LNCAP (cell line): ENCODE results near the gene PEX7.

ENCODE experiments used
- TF ChIP-seq, protein P1 (sequence below): fragments of 450-650 bp; IDR thresholded peaks from 2 replicates; pipeline ENCODE4 v1.5.1; 2017; ENCODE audit warnings: mild to moderate bottlenecking

PEX7 gene

DNA sequence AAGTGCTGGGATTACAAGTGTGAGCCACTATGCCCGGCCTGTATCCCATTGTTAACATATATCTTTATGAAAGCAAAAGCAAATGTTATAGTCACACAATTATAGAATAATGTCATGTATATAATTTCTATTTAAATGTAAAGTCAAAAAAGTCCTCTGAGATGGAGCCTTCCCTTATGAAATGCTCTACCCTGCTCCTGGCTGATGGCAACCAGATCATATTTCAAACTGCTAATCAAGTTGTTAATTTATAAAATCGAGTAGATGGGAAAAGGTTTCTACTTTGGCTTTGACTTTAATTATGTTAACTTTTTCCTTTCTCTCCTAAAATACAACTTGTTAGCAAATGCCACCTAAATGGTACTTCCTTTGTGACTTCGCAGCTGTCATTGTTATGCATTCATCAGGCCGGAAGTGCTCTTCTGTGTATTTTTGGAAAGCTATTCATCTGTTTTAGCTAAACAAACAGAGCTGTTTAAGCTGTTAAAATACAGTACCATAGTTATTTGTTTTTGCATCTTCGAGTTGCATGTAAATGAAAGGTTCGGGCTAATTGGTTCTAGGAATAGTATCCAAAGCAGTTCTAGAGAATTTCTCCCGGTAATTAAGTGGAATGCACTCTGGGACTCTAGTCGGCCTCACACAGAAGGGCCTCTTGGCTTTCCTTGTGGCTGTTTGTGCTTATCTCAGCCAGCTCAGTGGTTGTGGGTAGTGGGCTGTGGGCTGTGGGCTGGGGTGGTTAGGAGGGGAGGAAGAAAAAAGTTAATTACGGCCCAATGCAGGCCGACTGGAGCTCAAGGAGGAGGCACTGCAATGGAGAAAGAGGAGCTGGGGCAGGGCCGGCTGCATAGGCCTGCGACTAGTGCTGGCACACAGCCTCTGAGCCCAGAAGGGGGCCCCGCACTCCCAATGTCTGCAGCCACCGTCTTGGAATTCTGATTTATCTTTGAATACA is 134.5 kb downstream of the PEX7 start:
- TF ChIP-seq, protein P1, sequence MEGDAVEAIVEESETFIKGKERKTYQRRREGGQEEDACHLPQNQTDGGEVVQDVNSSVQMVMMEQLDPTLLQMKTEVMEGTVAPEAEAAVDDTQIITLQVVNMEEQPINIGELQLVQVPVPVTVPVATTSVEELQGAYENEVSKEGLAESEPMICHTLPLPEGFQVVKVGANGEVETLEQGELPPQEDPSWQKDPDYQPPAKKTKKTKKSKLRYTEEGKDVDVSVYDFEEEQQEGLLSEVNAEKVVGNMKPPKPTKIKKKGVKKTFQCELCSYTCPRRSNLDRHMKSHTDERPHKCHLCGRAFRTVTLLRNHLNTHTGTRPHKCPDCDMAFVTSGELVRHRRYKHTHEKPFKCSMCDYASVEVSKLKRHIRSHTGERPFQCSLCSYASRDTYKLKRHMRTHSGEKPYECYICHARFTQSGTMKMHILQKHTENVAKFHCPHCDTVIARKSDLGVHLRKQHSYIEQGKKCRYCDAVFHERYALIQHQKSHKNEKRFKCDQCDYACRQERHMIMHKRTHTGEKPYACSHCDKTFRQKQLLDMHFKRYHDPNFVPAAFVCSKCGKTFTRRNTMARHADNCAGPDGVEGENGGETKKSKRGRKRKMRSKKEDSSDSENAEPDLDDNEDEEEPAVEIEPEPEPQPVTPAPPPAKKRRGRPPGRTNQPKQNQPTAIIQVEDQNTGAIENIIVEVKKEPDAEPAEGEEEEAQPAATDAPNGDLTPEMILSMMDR, result no peak

DNA sequence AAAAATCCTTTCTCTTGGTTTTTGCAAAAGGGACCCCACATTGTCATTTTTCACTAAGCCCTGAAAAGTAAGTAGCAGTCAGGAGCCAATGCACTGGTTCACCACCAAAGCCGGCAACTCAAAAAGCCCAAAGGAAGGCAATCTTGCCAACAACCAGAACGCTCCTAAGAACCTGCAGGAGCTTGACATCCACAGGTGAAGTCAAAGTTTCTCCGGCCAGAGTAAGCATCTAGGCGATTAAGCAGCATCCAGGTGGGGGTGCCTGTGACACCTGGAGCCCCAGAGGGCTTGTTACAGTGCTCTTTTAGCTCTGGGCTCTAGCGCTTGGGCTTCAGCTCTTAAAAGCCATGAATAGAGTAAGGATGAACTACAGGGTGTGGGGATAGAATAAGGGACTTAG is 135.8 kb downstream of the PEX7 start:
- TF ChIP-seq, protein P1, result no peak

DNA sequence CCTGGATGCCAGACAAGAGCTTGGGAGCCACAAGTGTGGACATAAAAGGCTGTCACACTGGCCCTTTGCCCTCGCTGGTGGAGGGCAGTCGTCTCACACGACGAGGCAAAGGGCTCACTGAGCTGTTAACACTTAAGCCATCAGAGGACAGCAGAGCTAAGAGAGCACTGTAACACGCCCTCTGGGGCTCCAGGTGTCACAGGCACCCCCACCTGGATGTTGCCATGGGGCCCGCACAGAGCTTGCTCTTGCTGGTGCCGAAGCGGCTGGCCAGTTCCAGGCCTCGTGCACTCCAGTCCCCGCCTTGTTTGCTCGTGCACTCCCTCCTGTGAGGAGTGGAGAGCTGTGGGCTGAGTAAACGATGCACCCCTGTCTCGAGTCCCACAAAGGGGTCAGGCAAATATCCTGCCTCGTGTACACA is 137.1 kb downstream of the PEX7 start:
- TF ChIP-seq, protein P1, result no peak

DNA sequence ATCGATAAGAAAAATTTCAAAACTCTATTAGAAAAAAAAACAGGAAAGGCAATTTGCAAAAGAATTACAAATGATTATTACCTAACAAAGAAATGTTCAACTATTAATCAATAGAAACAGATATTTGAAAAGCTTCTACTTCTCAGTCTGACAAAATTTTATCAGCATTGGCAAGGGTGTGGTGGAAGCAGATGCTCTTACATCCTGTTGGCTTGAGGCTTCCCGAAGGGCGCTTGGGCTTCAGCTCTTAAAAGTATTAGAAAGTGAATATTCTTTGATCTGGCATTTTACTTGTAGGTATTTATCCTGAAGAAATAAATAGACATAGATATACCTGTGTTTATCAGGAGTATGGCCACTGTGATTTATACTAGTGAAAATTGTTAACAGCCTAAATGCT is 138.4 kb downstream of the PEX7 start:
- TF ChIP-seq, protein P1, result no peak

DNA sequence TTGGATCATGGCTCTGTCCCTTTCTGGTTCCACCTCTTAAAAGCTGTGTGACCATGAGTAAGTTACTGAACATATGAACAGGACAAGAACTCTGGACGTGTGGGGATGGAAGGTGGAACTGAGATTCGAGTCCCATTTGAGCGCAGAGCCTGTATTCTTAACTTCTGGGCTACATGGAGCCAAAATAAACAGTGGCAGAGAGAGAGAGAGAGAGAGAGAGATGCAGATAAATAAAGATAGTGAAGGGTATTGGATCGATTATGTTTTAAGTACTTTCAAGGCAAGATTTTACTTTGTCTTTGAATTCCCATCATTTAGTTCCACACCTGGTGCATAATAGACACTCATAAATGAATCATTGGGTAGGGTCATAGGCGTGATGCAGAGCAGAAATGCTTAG is 139.5 kb downstream of the PEX7 start:
- TF ChIP-seq, protein P1, result no peak

DNA sequence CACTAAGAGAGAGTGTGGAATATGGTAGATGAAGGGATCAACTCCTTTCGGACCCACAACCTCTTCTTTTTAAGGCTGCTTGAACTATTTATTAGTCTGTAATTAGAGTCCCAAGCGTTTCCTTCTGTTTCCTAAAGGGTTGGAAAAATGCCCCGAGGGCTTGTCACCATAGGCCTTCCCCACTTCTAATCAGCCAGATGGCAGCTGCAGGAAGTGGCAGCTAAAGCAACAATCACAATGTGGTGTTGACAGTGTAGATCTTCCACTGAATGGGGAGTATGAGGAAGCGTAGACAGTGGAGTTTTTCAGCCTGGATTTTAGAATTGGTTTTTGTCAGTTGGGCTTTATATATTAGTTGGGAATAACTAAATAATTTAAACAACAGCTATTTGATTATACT is 140.3 kb downstream of the PEX7 start:
- TF ChIP-seq, protein P1, result no peak

DNA sequence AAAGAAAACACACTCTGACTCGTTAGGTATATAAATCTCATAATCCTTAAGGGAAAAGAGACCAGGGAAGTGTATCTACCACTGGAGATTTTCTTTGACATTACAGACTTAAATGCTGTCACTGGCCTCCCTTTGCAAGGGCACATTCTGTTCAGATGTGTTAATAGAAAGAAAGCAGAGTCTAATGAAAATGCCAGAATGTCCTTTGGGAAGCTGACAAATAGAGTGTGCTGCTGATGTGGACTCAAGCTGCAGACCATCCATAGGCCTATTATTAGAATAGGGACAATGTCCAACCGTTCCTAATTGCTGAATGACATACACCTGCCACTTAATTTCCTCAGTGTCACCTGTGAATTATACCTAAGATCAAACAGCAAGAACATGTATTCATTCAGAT is 140.9 kb downstream of the PEX7 start:
- TF ChIP-seq, protein P1, result no peak
